Gastrocnemius medialis (tissue), 4 donors: ENCODE data around the gene TSPAN14. TPM values are rescaled to one million over a fixed set of nuclear protein-coding genes. Genes with fewer than 3 reads are reported as not detected.
A peak's percentile ranks its signal among the peaks of the same experiment; 100 is the strongest.

Source experiments
- ATAC-seq, 2 donors: fragments of 150-250 bp; one replicate each; pipeline ENCODE4 v1.9.1; 2016
- DNase-seq, 2 donors: peaks; one replicate each; pipeline ENCODE4 v3.0.0-alpha.2; 2019
- H3K27ac ChIP-seq, 4 donors: fragments of 200-600 bp; sonication (generic); 1 replicate in 1 of 4; 2 replicates in 3 of 4; pipeline ENCODE4 v1.5.1; 2016 to 2018; ENCODE audit warnings: mild to moderate bottlenecking in 2 of 4, moderate library complexity in 1 of 4
- H3K27me3 ChIP-seq, 3 donors: fragments of 200-600 bp; sonication (generic) in 2 of 3; 1 replicate in 1 of 3; 2 replicates in 2 of 3; pipeline versions ENCODE4 v1.5.1 to v1.6.0; 2016 to 2019; ENCODE audit warnings: mild to moderate bottlenecking in 1 of 3, moderate library complexity in 1 of 3
- H3K36me3 ChIP-seq, 2 donors: fragments of 200-600 bp; sonication (generic) in 1 of 2; one replicate each; pipeline ENCODE4 v1.5.1; 2017 to 2018
- H3K4me1 ChIP-seq, 2 donors: fragments of 200-600 bp; sonication (generic) in 1 of 2; one replicate each; pipeline ENCODE4 v1.5.1; 2016 to 2017; ENCODE audit warnings: mild to moderate bottlenecking in 2 of 2
- H3K4me3 ChIP-seq, 4 donors: fragments of 200-600 bp; sonication (generic) in 3 of 4; 1 replicate in 1 of 4; 2 replicates in 3 of 4; pipeline ENCODE4 v1.5.1; 2016 to 2019; ENCODE audit warnings: mild to moderate bottlenecking in 2 of 4
- H3K9me3 ChIP-seq, 3 donors: fragments of 200-600 bp; sonication (generic) in 2 of 3; 1 replicate in 1 of 3; 2 replicates in 2 of 3; pipeline ENCODE4 v1.5.1; 2016 to 2019
- POLR2A ChIP-seq, 2 donors: fragments of 450-650 bp; IDR thresholded peaks; one replicate each; pipeline ENCODE4 v1.6.1; 2017; ENCODE audit warnings: antibody characterized with exemption in 2 of 2, mild to moderate bottlenecking in 2 of 2, moderate library complexity in 2 of 2
- in situ Hi-C, 4 donors: fragments of 200-750 bp; cut with MboI; loops; one replicate each; pipeline versions ENCODE4 v1.15.0 to v1.8.0; 2017; ENCODE audit warnings: low sequenced_read_pairs in 4 of 4
- intact Hi-C: fragments of 100-400 bp; cut with DNase I; formaldehyde crosslinking; loops from one replicate; pipeline ENCODE4 v1.15.1; 2023; ENCODE audit warnings: low total_unique reads
- total RNA-seq, 4 donors: library from RNA; depleted of rRNA; stranded (reverse); fragments of >200 nt; gene quantifications; one replicate each; pipeline versions ENCODE4 v1.1.0 to v1.2.3, GENCODE V29; 2016
- TF ChIP-seq, protein P1 (sequence below), 5 experiments: fragments of 450-650 bp in 3 of 5; fragments of 200-600 bp in 2 of 5; sonication (generic) in 2 of 5; IDR thresholded peaks in 4 of 5; conservative IDR thresholded peaks in 1 of 5; 1 replicate in 4 of 5; 2 replicates in 1 of 5; pipeline ENCODE4 v1.5.1; 2016 to 2019; ENCODE audit warnings: antibody characterized with exemption in 5 of 5, mild to moderate bottlenecking in 3 of 5, moderate library complexity in 3 of 5

TSPAN14 gene
- total RNA-seq, 4 donors from 2014 or later: 22.6 to 29.3 (median 26.9) TPM

DNA sequence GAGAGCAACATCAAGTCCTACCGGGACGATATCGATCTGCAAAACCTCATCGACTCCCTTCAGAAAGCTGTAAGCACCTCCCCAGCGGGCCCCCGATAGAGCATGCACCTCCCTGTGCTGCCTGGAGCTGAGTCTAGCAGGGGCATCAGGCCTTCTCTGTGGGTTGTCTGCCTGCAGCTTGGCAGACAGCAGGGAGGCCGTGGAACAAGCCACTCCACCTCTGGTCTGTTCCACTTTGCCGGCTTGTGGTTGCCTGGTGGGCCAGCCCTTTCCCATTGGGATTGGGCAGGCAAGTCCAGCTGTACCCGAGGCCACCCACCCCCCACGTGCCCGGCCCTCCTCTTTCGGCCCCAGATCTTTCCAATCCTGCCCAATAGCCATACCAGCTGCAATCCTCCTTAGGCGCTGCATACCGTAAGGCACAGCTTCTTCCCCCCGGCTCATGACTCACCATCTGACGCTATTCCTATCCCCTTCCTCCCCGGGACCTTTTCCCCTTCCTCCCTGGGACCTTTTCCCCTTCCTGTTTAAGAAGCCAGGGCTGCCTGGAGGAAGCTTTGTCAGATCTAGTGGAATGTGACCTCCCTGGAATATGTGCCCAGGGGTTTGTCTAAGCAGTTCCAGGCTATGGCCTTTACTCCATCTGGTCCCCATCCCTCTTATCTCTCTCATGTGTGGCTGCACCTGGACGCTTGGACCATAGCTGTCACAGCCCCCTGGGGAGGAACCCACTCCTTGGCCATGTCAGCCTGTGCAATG, 55.5 kb downstream of the TSPAN14 start:
- H3K27ac ChIP-seq: peak overlapping the region in 3 of 4 donors; percentile 68 to 74 (median 68)
- H3K9me3 ChIP-seq: no peaks in the 10 kb centered on the region
- H3K36me3 ChIP-seq: peaks cover 0 to 30% of the 10 kb centered on the region in 2 donors
- in situ Hi-C loops (loop anchor here in 3 of 4 donors (5.0 to 10.0 kb wide), 2 partner anchors 67 to 125 kb away; no protein-coding TSS in a partner anchor), intact Hi-C loops (no loop called here)
- H3K4me3 ChIP-seq: no peak overlapping the region
- DNase-seq (no peak), ATAC-seq (peak; percentile 43 to 53)
- H3K27me3 ChIP-seq: no peaks in the 10 kb centered on the region
- peaks cover 8 to 20% of the 10 kb centered on the region in 2 donors for H3K4me1 ChIP-seq
- TF ChIP-seq POLR2A (IDR thresholded peaks at IDR 0.05): no peak
- TF ChIP-seq, protein P1, sequence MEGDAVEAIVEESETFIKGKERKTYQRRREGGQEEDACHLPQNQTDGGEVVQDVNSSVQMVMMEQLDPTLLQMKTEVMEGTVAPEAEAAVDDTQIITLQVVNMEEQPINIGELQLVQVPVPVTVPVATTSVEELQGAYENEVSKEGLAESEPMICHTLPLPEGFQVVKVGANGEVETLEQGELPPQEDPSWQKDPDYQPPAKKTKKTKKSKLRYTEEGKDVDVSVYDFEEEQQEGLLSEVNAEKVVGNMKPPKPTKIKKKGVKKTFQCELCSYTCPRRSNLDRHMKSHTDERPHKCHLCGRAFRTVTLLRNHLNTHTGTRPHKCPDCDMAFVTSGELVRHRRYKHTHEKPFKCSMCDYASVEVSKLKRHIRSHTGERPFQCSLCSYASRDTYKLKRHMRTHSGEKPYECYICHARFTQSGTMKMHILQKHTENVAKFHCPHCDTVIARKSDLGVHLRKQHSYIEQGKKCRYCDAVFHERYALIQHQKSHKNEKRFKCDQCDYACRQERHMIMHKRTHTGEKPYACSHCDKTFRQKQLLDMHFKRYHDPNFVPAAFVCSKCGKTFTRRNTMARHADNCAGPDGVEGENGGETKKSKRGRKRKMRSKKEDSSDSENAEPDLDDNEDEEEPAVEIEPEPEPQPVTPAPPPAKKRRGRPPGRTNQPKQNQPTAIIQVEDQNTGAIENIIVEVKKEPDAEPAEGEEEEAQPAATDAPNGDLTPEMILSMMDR (IDR thresholded peaks at IDR 0.05 in 4 of 5, conservative IDR thresholded peaks at IDR 0.05 in 1 of 5): no peak

DNA sequence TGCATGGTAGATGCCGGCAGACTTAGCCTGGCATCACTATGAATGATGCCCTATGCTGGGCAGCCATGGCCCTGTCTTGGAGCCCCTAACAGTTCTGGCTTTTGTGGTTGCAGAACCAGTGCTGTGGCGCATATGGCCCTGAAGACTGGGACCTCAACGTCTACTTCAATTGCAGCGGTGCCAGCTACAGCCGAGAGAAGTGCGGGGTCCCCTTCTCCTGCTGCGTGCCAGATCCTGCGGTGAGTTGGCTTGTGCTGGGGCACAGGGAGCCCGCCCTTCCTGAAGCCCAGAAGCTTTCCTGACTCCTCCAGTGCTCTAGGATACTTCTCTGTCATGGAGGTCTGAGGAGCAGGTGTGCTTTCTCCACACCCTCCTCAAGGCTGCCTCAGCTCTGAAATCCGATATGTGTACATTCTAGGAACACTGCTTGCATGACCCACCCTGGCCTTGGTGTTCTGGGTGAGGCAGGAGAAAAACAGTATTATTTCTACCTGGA, 58.0 kb downstream of the TSPAN14 start:
- Histone ChIP-seq H3K27me3 (no peaks in the 10 kb centered on the region), H3K9me3 (no peaks in the 10 kb centered on the region), H3K27ac (no peak overlapping the region), H3K36me3 (peaks cover 0 to 51% of the 10 kb centered on the region in 2 donors), H3K4me1 (peaks cover 0 to 7% of the 10 kb centered on the region in 2 donors), H3K4me3 (no peak overlapping the region)
- in situ Hi-C loops (no loop called here), intact Hi-C loops (no loop called here)
- TF ChIP-seq, protein P1 (IDR thresholded peaks at IDR 0.05 in 4 of 5, conservative IDR thresholded peaks at IDR 0.05 in 1 of 5): no peak
- TF ChIP-seq POLR2A (IDR thresholded peaks at IDR 0.05): no peak
- no peak for DNase-seq
- no peak for ATAC-seq

- H3K36me3 ChIP-seq: peaks cover 0 to 57% of the 10 kb centered on the region in 2 donors
- no peak overlapping the region for H3K4me3 ChIP-seq
- in situ Hi-C loops: no loop called here
- ATAC-seq: no peak
- H3K9me3 ChIP-seq: no peaks in the 10 kb centered on the region
- H3K27me3 ChIP-seq: no peaks in the 10 kb centered on the region
- intact Hi-C loops: no loop called here
- H3K27ac ChIP-seq: no peak overlapping the region
- H3K4me1 ChIP-seq: peaks cover 6 to 13% of the 10 kb centered on the region in 2 donors
- DNase-seq: no peak
- TF ChIP-seq POLR2A (IDR thresholded peaks at IDR 0.05): no peak
- TF ChIP-seq, protein P1 (IDR thresholded peaks at IDR 0.05 in 4 of 5, conservative IDR thresholded peaks at IDR 0.05 in 1 of 5): no peak
Measured at GRCh38 chr10:80513106-80513505, 59.0 kb downstream of the TSPAN14 start.

DNA sequence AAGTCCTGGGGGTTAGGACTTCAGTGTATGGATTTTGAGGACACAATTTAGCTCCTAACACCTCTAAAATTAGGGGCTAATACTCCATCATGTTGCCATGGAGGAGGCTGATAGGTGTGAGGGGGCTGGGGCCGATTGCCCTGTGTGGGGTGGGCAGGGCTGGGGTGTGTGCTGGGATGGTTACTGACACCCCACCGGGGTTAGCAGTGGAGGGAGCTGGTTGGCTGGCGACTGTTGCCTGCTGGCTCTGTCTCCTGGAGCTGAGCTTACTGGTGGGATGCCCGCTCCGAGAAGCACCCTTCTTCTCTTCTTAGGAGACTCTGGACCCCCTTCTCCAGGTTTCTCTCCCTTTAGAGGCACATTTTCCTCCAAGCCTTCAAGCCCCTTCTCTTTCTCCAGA, 61.4 kb downstream of the TSPAN14 start:
- Histone ChIP-seq H3K27ac (peak overlapping the region in 3 of 4 donors; percentile 29 to 52 (median 42)), H3K36me3 (peaks cover 0 to 75% of the 10 kb centered on the region in 2 donors), H3K9me3 (no peaks in the 10 kb centered on the region), H3K4me3 (no peak overlapping the region), H3K27me3 (no peaks in the 10 kb centered on the region), H3K4me1 (peaks cover 7 to 10% of the 10 kb centered on the region in 2 donors)
- DNase-seq: no peak
- in situ Hi-C loops: no loop called here
- TF ChIP-seq, protein P1 (IDR thresholded peaks at IDR 0.05 in 4 of 5, conservative IDR thresholded peaks at IDR 0.05 in 1 of 5): no peak
- TF ChIP-seq POLR2A (IDR thresholded peaks at IDR 0.05): no peak
- intact Hi-C loops: no loop called here
- no peak for ATAC-seq
